Trophoblast cell (in vitro differentiated cells and primary cell): ENCODE measurements around the gene HLA-DQA1.

Experiments used
- DNase-seq, 2 donors: peaks; one replicate each; pipeline ENCODE4 v3.0.0-alpha.2; 2016
- H2AFZ ChIP-seq: 2 replicates; pipeline ENCODE4 v1.6.1; 2013; ENCODE audit warnings: low read length, moderate library complexity, mild to moderate bottlenecking; ENCODE audit not compliant: insufficient read depth, poor library complexity
- H2AK5ac ChIP-seq: 2 replicates; pipeline ENCODE4 v1.6.1; 2013; ENCODE audit warnings: mild to moderate bottlenecking, low read length
- H2BK120ac ChIP-seq: 2 replicates; pipeline ENCODE4 v1.6.1; 2013; ENCODE audit warnings: low read length, mild to moderate bottlenecking, moderate library complexity; ENCODE audit not compliant: insufficient read depth, poor library complexity
- H2BK12ac ChIP-seq: 2 replicates; pipeline ENCODE4 v1.6.1; 2013; ENCODE audit warnings: mild to moderate bottlenecking, low read length, moderate library complexity
- H2BK5ac ChIP-seq: 2 replicates; pipeline ENCODE4 v1.6.1; 2013; ENCODE audit warnings: low read length, low read depth, moderate library complexity, mild to moderate bottlenecking; ENCODE audit not compliant: poor library complexity
- H3K14ac ChIP-seq: 2 replicates; pipeline ENCODE4 v1.6.1; 2013; ENCODE audit warnings: mild to moderate bottlenecking, low read length
- H3K18ac ChIP-seq: 2 replicates; pipeline ENCODE4 v1.6.1; 2013; ENCODE audit warnings: mild to moderate bottlenecking, low read length
- H3K23ac ChIP-seq: 2 replicates; pipeline ENCODE4 v1.6.1; 2013; ENCODE audit warnings: low read length
- H3K27ac ChIP-seq: 2 replicates; pipeline ENCODE4 v1.5.1; 2013; ENCODE audit warnings: low read depth, mild to moderate bottlenecking, inconsistent platforms, low read length, moderate library complexity
- H3K27me3 ChIP-seq: 2 replicates; pipeline ENCODE4 v1.6.1; 2013; ENCODE audit warnings: inconsistent platforms, mild to moderate bottlenecking, low read length, moderate library complexity; ENCODE audit not compliant: insufficient read depth
- H3K36me3 ChIP-seq, 2 experiments: 1 replicate in 1 of 2; 2 replicates in 1 of 2; pipeline ENCODE4 v1.6.1; 2013; ENCODE audit warnings: low read length in 2 of 2, mild to moderate bottlenecking in 2 of 2, moderate library complexity in 1 of 2; ENCODE audit not compliant: insufficient read depth in 2 of 2, control insufficient read depth in 1 of 2
- H3K4ac ChIP-seq: 2 replicates; pipeline ENCODE4 v1.6.1; 2013; ENCODE audit warnings: low read depth, mild to moderate bottlenecking, low read length, moderate library complexity
- H3K4me1 ChIP-seq, 2 experiments: 1 replicate in 1 of 2; 2 replicates in 1 of 2; pipeline ENCODE4 v1.6.1; 2013; ENCODE audit warnings: low read length in 2 of 2, mild to moderate bottlenecking in 2 of 2, moderate library complexity in 1 of 2; ENCODE audit not compliant: insufficient read depth in 2 of 2, control insufficient read depth in 1 of 2
- H3K4me2 ChIP-seq: 2 replicates; pipeline ENCODE4 v1.6.1; 2013; ENCODE audit warnings: inconsistent platforms, mild to moderate bottlenecking, low read length, moderate library complexity
- H3K4me3 ChIP-seq: 2 replicates; pipeline ENCODE4 v1.5.1; 2013; ENCODE audit warnings: mild to moderate bottlenecking, low read depth, low read length, inconsistent platforms
- H3K79me1 ChIP-seq: one replicate; pipeline ENCODE4 v1.6.1; 2013; ENCODE audit warnings: low read length
- H3K79me2 ChIP-seq: 2 replicates; pipeline ENCODE4 v1.6.1; 2013; ENCODE audit warnings: low read length, mild to moderate bottlenecking; ENCODE audit not compliant: control insufficient read depth, insufficient read depth, poor library complexity
- H3K9ac ChIP-seq: 2 replicates; pipeline ENCODE4 v1.6.1; 2013; ENCODE audit warnings: mild to moderate bottlenecking, low read length
- H3K9me3 ChIP-seq: 2 replicates; pipeline ENCODE4 v1.6.1; 2013; ENCODE audit warnings: low read depth, mild to moderate bottlenecking, control low read depth, inconsistent platforms, low read length; ENCODE audit not compliant: insufficient read depth
- H4K12ac ChIP-seq: 2 replicates; pipeline ENCODE4 v1.6.1; 2013; ENCODE audit warnings: low read depth, mild to moderate bottlenecking, low read length, moderate library complexity
- H4K8ac ChIP-seq: 2 replicates; pipeline ENCODE4 v1.6.1; 2013; ENCODE audit warnings: low read depth, mild to moderate bottlenecking, low read length, moderate library complexity
- H4K91ac ChIP-seq: one replicate; pipeline ENCODE4 v1.6.1; 2013; ENCODE audit warnings: low read depth, mild to moderate bottlenecking, low read length, moderate library complexity
- WGBS: extraction: QIAGEN DNeasy Blood & Tissue Kit; methylation state at CpG from one replicate; pipeline ENCODE4 v1.1.7; 2013; ENCODE audit warnings: missing lambda C conversion rate; ENCODE audit not compliant: insufficient read length, insufficient coverage; ENCODE audit errors: extremely low coverage; 5-methylcytosine and 5-hydroxymethylcytosine counted together

The HLA-DQA1 gene

GRCh38 chr6:32609391-32609730, 27.8 kb upstream of the HLA-DQA1 start:
- H3K4me3 ChIP-seq = no peak overlapping the region
- no peak overlapping the region for H3K18ac ChIP-seq
- H3K23ac ChIP-seq = no peak overlapping the region
- H2BK12ac ChIP-seq = no peak overlapping the region
- H2AFZ ChIP-seq = no peak overlapping the region
- no peaks in the 10 kb centered on the region for H3K79me1 ChIP-seq
- H3K4me1 ChIP-seq = peaks cover 0 to 2% of the 10 kb centered on the region in 2 experiments
- H3K36me3 ChIP-seq = no peaks in the 10 kb centered on the region
- no peak overlapping the region for H3K4ac ChIP-seq
- H3K9ac ChIP-seq = no peak overlapping the region
- DNase-seq = no peak
- no peak overlapping the region for H3K4me2 ChIP-seq
- H2AK5ac ChIP-seq = no peak overlapping the region
- H3K27me3 ChIP-seq = no peaks in the 10 kb centered on the region
- H2BK120ac ChIP-seq = no peak overlapping the region
- no peak overlapping the region for H3K27ac ChIP-seq
- H2BK5ac ChIP-seq = no peak overlapping the region
- no peak overlapping the region for H4K91ac ChIP-seq
- no peak overlapping the region for H4K12ac ChIP-seq
- H3K14ac ChIP-seq = no peak overlapping the region
- no peak overlapping the region for H4K8ac ChIP-seq
- no peaks in the 10 kb centered on the region for H3K79me2 ChIP-seq
- H3K9me3 ChIP-seq = no peaks in the 10 kb centered on the region
- WGBS = 100% methylated on average over 2 of the region's 3 CpGs

DNA sequence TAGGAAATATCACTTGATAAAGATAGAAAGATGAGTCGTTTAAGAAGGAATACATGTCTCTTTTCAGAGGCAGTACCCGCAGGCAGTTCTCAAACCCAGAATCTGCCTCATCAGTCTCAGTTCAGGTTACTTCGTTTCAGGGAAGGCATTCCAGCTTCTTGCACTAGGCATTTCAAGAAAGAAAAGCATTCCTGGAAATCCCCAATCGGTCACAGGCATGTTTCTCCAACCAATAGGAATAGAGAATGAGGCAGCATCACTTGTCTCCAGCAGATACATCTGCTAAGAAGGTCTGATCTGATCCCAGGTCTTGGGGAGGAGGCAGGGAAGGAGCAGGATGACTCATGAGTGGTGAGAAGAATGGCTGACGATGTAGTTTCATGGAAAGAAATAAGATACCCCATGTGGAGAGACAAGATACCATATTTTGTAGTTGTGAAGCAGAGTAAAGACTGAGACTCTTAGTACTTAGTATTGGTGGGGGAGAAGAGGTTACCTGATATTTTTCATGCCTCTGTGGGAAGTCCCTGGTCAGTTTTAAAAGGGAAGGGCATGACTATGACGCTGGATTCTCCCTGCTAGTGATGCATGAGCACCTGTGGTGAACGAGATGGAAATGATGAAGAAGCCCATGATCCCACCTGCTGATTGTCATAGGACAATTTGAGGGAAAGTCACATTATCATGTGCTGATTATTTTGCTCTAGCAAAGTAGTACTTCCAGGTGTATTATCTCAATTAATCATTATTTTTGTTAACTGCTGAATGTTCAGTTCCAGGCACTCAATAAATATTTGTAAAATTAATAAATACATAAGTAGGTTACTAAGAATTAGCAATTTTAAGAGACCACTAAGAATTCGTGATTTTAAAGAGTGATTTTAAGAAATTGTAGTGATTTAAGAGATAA, 27.2 kb upstream of the HLA-DQA1 start:
- Histone ChIP-seq H3K27me3 (no peaks in the 10 kb centered on the region), H2BK12ac (no peak overlapping the region), H3K4me3 (no peak overlapping the region), H4K91ac (no peak overlapping the region), H3K18ac (no peak overlapping the region), H3K79me2 (no peaks in the 10 kb centered on the region), H3K14ac (no peak overlapping the region), H3K23ac (no peak overlapping the region), H2BK120ac (no peak overlapping the region), H3K27ac (no peak overlapping the region), H4K12ac (no peak overlapping the region), H4K8ac (no peak overlapping the region), H2AFZ (no peak overlapping the region), H2AK5ac (no peak overlapping the region), H3K4me2 (peak overlapping the region; percentile 21), H3K9me3 (no peaks in the 10 kb centered on the region), H3K9ac (no peak overlapping the region), H3K79me1 (no peaks in the 10 kb centered on the region), H2BK5ac (no peak overlapping the region), H3K4me1 (peaks cover 0 to 2% of the 10 kb centered on the region in 2 experiments), H3K4ac (no peak overlapping the region), H3K36me3 (no peaks in the 10 kb centered on the region)
- WGBS = 100% methylated on average over 1 of the region's 8 CpGs
- peak; percentile 93 to 97 for DNase-seq

- H3K9me3 ChIP-seq = no peaks in the 10 kb centered on the region
- no peaks in the 10 kb centered on the region for H3K27me3 ChIP-seq
- H2AFZ ChIP-seq = no peak overlapping the region
- peak in 1 of 2 donors; percentile 33 for DNase-seq
- H3K79me2 ChIP-seq = no peaks in the 10 kb centered on the region
- no peak overlapping the region for H3K4ac ChIP-seq
- H4K8ac ChIP-seq = no peak overlapping the region
- H3K27ac ChIP-seq = no peak overlapping the region
- no peak overlapping the region for H3K18ac ChIP-seq
- H4K12ac ChIP-seq = no peak overlapping the region
- H3K4me3 ChIP-seq = no peak overlapping the region
- no peak overlapping the region for H3K23ac ChIP-seq
- H3K36me3 ChIP-seq = no peaks in the 10 kb centered on the region
- no peak overlapping the region for H2BK12ac ChIP-seq
- H2AK5ac ChIP-seq = no peak overlapping the region
- no peak overlapping the region for H3K4me2 ChIP-seq
- no peak overlapping the region for H3K9ac ChIP-seq
- WGBS = no CpG with 5 or more reads among the region's 3 CpGs
- peaks cover 0 to 2% of the 10 kb centered on the region in 2 experiments for H3K4me1 ChIP-seq
- H4K91ac ChIP-seq = no peak overlapping the region
- H2BK5ac ChIP-seq = no peak overlapping the region
- H3K14ac ChIP-seq = no peak overlapping the region
- H3K79me1 ChIP-seq = no peaks in the 10 kb centered on the region
- no peak overlapping the region for H2BK120ac ChIP-seq
Observed at GRCh38 chr6:32610682-32611296, 26.4 kb upstream of the HLA-DQA1 start.

DNA sequence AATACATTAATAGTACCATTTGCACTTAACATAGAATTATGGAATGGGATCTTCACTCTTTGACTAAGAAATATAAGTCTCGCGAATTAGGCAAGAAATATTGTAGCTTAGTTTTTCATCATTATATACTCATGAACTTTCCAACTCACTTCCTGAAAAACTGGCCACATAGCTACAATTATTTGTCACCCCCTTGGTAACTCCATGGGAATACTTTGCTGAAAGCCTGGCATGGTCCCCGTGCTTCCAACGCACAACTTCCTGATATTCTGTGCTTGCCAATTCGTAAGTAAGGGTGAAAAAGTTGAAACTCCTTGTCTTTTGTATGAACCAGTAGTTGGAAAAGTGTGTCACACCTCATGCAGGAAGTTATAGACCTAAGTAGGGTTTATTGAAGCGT, 23.7 kb upstream of the HLA-DQA1 start:
- no peak overlapping the region for H4K8ac ChIP-seq
- no peaks in the 10 kb centered on the region for H3K36me3 ChIP-seq
- no peaks in the 10 kb centered on the region for H3K9me3 ChIP-seq
- no peaks in the 10 kb centered on the region for H3K79me1 ChIP-seq
- no peak overlapping the region for H3K4me2 ChIP-seq
- no peak overlapping the region for H2BK5ac ChIP-seq
- no peak overlapping the region for H2BK12ac ChIP-seq
- no peak overlapping the region for H4K91ac ChIP-seq
- H3K4me3 ChIP-seq = no peak overlapping the region
- no peak overlapping the region for H3K14ac ChIP-seq
- peaks cover 0 to 2% of the 10 kb centered on the region in 2 experiments for H3K4me1 ChIP-seq
- H3K23ac ChIP-seq = no peak overlapping the region
- no peak for DNase-seq
- no peak overlapping the region for H3K18ac ChIP-seq
- H3K27ac ChIP-seq = no peak overlapping the region
- no peaks in the 10 kb centered on the region for H3K27me3 ChIP-seq
- H4K12ac ChIP-seq = no peak overlapping the region
- H3K9ac ChIP-seq = no peak overlapping the region
- H2AFZ ChIP-seq = no peak overlapping the region
- no peaks in the 10 kb centered on the region for H3K79me2 ChIP-seq
- no peak overlapping the region for H2BK120ac ChIP-seq
- H2AK5ac ChIP-seq = no peak overlapping the region
- no peak overlapping the region for H3K4ac ChIP-seq
- WGBS = no CpG with 5 or more reads among the region's 6 CpGs
